ENCODE results near the gene TNFRSF1B.
A peak's percentile ranks its signal among the peaks of the same experiment; 100 is the strongest.

Gene TNFRSF1B

DNA sequence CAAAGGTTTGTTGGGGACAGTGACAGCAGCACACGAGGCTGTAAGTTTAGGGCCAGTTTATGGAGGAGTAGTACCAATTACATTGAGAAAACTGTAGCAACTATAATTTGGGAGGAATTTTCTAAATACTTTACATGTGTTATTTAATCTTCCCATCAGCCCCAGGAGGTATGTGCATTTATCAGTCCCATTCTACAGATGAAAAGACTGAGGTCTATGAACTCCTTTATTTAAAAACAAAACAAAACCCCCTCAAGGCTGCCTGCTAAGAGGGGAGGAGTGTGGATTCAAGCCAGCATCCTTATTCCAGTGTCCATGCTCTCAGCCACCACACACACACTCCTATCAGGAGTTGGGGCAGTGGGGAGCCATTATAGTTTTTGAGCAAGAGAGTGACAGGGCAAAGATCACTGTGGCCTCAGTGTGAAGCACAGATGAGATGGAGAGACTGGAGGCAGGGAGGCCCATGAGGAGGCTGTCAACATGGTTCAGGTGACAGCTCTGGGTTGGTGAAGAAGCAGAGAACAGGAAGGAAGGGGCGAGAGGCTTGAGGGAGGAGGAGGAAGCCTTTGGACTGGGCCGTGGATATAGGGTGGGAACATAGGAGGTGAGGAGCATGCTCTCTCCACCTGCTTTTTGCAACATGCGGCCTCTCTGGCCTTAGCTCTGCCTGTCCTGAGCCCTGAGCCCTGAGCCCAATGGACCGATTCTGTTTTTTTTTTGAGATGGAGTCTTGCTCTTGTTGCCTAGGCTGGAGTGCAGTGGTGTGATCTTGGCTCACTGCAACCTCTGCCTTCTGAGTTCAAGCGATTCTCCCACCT, 9.7 kb downstream of the TNFRSF1B start:
- DNase-seq (ENCODE audit: low spot score) = no peak

DNA sequence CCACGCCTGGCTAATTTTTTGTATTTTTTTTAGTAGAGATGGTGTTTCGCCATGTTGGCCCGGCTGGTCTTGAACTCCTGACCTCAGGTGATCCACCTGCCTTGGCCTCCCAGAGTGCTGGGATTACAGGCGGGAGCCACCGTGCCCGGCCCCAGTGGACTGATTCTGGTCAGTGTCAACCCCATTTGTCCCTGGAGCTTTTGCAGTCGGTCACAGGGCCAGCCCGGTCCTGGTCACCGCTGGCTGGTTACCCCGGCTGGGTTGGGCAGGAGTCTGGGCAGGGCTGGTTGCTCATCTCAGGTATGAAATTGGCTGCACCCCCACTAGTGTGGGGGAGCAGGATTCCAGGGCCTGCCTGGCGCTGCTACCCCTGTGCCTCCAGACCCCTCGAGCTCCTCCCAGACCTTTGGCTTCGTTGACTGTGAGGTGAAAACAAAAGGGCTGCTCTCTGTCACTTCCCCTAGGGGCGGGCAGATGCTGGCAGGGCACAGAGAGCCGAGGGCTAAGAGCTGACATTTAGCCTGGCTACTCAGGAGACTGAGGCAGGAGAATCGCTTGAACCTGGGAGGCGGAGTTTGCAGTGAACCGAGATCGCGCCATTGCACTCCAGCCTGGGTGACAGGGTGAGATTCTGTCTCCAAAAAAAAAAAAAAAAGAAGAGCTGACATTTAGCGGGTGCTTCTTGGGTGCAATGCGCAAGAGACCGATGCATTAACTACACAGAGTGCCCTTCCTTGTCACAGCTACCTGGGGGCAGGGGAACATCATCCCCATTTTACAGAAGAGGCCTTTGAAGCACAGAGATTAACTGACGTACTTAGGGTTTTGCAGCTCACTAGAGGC, 10.6 kb downstream of the TNFRSF1B start:
- no peak for DNase-seq (ENCODE audit: low spot score)

DNA sequence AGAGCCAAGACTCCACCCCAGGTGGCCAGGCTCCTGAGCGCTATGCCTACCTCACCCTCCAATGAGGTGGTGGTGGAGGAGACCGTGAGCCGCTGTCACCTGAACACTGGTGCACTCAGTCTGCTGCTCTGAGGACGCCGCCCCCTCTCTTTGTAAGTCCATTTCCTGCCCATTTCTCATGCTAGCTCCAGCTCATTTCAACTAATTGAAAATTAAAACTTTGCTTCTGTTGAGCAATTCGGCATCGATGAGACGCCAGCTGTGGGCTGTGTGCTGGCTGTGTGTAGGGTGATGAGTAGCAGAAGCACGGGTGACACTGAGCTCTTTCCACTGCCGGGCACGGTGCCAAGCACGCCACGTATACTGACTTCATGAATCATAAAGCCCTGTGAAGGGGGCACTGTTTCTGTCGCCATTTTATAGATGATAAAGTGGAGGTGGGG, 11.2 kb downstream of the TNFRSF1B start:
- peak; percentile 42 for DNase-seq (ENCODE audit: low spot score)

DNA sequence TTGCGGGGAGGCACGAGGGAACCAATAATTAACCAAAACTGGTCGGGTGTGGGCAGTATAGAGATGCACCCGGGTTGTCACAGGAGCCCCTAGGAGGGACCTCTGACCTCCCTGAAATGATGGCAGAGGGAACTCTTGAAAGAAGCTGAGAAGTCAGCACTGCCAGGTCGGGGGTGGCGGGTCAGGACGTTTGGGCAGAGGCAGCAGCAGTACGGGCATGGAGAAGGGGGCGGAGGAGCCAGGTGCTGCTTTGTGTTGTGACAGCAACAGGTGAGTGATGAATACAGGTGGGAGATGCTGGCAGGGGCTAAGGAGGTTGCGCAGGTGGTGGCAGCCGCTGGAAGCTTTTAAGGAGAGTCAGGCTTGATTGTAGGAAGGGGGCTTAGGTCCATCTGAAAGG, 11.7 kb downstream of the TNFRSF1B start:
- no peak for DNase-seq (ENCODE audit: low spot score)

DNA sequence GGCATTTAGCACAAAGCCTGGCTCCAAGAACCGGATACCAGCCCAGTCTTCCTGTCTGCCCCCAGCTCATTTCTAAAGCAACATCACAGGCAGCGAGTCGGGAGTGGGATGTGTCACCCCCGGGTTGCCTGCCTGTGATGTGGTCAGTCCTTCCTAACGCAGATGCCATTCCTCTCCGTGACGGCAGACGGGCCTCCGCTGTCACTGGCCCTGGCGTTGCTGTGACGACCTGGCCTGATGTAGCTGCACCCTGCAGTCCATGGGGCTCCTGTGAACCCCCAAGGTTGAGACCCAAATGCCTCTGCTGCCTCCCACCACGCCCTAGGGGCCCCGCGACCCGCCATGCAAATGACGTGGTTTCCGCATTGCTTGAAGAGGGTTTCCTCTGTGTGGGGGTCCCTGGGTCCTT, 12.3 kb downstream of the TNFRSF1B start:
- no peak for DNase-seq (ENCODE audit: low spot score)

DNA sequence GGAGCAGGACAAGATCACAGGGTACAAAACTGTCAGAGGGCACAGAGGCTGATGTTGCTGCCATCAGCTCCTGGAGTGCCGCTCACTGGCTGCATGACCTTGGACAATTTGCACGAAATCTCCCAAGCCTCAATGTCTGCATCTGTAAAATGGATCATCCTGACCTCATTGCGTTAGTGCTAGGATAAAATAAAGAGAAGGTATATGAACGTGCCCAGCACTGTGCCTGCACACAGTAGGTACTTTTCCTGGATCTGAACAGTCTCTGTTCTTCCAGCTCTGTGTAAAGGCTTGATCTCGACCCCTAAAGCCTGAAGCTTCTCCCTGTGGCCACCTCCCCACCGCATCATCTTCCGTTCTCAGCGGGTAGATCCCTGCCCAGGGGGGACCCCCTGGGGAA, 12.9 kb downstream of the TNFRSF1B start:
- no peak for DNase-seq (ENCODE audit: low spot score)

DNA sequence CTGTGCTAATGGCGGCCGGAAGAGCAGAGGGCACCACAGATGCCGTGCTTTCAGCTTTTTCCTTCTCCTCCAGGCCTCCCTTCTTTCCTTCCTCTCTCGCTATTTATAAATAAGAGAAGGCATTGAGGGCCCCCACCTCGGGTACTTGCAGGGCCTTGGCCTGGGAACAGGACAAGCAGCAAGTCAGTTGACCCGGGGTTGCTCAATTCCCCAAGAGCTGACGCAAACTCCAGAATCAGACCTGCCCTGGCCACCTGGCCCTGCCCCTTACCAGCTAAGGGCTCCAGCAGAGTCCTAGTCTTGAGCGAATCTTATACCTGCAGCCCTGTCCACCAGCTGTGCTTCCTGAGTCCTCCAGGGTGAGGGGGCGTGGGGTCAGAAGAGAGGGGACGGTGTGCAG, 13.5 kb downstream of the TNFRSF1B start:
- DNase-seq (ENCODE audit: low spot score) = peak; percentile 47

DNA sequence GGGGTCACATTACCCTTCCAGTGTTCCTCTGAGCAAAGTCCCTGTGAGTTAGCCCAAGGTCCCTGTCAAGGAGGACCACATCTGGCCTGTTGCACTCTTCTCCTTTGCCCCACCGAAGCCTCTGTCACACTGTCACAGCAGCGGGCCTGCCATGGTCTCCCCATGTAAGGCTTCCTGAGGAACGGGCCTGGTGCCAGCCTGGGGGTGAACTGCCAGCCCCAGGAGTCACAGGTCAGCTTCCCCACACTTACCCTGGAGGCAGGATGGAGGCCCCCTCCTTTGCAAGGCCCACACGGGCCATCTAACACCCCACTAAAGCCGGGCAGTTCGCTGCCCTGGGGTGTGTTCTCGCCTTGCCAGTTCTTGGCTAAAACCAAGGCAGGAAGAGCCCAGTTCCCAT, 14.1 kb downstream of the TNFRSF1B start:
- DNase-seq (ENCODE audit: low spot score) = no peak

DNA sequence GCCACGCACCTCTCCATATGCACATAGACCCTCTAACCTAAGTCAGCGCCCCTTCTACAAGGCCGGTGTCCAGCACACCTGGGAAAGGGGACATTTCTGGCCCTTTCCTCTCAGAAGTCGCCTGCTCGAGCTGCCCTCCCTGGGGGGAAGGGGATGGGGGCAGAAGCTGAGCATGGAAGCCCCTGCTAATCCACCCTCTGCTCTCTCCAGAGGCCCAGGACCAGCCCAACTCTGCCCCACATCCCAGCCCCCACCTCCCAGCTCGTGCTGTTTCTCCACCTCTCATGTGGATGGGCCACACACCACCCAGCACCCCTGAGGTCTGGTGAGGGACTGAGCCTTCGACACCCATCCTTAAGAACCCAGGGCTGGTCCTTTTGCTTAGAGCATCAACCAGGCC, 14.8 kb downstream of the TNFRSF1B start:
- DNase-seq (ENCODE audit: low spot score) = no peak

DNA sequence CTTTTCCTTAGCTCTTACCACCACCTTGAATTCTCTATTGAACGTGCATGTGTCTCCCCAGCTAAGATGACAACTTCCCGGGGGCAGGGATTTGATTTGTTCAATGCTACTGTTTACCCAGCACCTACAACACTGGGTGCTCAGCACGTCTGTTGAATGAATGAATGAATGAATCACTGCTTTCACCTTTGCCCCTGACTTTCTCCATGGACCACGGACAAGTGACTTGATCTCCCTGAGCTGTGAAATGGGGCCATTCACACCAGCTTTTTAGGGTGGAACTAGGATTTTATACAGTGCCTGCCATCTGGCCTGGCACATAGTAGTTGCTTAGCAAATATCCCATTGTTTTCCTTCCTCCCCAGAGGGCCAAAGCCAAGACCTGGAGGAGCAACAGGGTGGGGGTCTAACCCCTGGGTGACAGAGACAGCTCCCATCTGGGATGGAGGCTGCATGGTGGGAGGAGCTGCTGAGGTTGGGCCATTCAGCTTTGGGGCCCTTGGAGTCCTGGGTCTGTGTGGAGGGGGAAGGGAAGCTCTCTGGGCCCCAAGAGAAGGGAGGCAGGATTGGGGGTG, 15.7 kb downstream of the TNFRSF1B start:
- DNase-seq (ENCODE audit: low spot score) = no peak

DNA sequence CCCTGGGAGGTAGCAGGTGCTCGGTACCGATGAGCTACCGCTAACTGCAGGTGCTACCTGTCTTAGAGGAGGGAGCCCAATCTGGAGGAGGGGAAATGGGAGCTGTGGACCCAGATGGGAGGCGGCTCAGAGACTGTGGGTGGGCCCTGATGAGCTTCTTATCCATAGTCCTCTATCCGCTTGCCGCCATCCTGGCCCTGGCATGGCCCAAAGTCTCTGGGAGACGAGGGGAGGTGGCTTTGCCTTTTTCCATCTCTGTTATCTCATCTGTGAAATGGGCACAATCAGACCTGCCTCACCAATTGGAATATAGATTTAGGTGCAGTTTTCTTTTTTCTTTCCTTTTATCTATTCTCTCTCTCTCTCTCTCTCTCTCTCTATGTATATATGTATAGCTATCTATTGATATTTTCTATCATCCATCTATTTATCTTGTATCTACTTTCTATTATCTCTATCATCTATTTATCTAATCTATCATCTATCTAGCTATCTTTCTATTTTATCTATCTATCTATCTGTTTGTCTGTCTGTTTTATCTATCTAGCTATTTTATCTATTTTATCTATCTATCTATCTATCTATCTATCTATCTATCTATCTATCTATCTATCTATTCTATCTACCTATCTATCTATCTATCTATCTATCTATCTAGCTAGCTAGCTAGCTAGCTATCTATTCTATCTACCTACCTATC, 16.5 kb downstream of the TNFRSF1B start:
- no peak for DNase-seq (ENCODE audit: low spot score)

DNA sequence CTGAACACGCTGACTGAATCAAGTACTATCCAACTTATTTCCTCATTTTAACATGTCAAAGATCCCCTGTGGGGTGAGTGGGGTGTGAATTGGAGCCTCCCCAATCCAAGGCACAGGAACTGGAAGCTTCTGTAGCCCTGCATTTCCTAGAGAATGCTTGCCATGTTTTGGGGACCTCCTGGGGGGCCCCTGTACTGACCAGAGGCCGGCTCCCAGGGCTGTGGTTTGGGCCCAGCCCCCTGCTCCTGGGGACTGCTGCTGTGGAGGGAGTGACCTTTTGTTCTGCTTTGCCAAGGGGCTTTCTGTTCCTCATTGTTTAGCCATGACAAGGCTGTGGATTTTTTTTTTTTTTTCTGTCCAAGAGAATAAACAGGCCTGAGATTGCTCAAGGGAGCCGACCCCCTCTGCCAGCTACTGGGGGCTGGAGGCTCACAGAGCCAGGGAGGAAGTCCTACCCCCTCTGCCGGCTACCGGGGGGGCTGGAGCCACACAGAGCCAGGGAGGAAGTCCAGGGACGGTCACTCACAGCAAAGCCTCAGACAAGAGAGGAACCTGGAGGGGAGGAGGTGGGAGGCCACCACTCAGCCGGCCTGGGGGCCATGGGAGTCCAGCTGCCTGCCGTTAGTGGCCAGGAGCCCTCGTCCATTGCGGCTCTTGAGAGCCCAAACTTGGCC, 17.4 kb downstream of the TNFRSF1B start:
- DNase-seq (ENCODE audit: low spot score) = peak; percentile 64

DNA sequence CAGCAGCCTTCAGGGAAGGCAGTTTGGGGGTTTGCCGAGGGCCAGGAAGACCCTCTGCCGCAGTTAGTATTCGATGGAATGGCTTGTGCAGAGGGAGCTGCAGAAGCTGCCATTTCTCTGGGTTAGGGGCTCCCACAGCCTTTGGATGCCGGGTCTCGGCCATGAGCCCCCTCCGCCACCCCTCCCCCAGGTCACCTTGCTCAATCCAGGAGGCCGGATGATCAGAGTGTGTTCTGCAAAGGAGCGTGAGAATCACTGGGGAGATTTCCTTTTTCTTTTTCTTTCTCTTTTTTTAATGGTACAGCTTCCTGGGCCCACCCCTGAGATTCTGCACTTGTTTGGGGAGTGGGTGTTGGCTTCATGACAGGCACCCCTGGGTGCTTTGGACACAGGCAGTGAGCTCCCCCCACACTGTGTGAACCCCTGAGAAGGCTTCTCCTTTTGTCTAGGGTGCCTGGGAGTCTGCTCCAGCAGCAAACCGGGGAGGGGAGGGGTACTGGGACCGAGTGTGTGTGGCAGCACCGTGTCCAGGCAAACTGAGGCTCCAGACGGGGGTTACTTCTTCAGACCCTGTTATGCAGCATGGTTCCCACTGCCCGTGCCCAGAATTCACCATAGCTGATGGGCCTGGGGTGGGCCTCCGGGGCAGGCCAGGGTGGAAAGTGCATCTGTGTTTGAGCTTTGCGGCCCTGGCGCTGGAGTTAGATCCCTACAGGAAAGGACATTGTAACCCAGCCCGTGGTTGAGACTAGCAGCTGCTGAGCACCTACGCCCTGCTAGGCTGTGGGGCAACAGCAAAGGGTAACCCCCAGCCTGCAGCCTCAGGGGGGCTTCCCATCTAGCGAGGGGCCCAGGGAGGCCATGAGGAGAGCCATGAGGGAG, 18.5 kb downstream of the TNFRSF1B start:
- DNase-seq (ENCODE audit: low spot score) = no peak

DNA sequence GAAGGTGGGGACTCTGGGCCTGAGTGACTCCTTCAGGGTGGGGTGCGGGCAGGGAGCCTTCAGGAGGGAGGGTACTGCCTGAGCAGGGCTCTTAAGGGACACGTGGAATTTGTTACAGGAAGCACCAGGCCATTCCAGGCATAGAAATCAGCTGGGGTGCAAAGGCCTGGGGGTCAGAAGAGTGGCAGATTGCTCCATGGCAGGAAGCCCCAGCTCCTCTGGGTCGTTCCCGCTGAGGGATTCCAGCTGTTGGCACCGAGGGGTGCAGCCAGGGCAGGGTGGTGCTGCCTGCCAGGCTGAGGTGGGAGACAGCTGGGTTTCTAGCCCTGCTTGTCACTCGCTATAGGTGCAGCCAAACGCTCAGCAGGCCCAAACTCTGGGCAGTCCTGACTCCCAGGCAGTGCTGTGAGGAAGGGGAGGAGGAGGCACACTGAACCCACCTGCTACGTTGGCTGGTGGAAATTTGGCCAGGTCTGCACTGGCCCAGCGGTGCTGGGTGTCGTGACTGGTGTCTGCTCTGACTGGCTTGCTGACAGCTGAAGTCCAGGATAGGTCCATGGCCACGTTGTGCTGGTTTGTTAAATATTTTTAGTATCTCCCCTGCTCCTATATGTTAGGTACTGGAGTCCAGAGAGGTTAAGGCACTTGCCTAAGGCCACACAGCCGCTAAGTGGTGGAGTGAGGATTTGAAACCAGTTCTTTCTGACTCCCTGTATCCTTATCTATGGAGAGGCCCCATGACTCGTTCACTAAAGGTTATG, 19.3 kb downstream of the TNFRSF1B start:
- DNase-seq (ENCODE audit: low spot score) = no peak

DNA sequence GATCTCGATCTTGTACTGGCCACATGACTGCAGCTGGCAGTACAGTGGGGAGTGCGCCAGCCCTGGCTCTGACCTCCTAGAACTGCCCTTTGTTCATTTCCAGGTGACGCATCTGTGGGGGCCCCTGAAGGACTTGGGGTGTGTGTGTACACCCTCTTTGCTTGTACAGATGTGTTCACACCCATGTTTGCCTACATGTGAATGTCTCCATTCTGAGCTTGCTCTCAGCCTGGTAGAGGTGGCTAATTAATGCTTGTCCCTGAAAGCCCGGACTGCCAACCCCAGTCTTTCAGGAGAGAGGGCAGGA, 19.8 kb downstream of the TNFRSF1B start:
- no peak for DNase-seq (ENCODE audit: low spot score)

DNA sequence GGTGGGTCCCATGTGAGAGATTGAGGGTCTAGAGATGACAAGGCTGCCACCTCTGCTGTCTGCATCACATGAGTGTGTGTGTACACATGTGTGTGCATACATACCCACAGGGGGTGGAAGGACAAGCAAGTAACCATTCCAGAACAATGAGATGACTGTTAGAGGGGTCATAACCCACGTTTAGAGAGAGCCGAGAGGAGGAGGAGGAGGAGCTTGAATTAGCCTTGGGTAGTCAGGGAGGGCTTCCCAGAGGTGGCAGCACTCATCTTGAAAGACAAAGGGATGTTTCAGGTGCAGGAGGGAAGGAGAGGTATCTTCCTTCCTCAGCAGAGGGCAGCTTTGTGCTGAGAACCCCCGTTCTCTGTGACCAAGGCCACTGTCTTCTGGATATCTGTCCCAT, 21.3 kb downstream of the TNFRSF1B start:
- DNase-seq (ENCODE audit: low spot score) = no peak

DNA sequence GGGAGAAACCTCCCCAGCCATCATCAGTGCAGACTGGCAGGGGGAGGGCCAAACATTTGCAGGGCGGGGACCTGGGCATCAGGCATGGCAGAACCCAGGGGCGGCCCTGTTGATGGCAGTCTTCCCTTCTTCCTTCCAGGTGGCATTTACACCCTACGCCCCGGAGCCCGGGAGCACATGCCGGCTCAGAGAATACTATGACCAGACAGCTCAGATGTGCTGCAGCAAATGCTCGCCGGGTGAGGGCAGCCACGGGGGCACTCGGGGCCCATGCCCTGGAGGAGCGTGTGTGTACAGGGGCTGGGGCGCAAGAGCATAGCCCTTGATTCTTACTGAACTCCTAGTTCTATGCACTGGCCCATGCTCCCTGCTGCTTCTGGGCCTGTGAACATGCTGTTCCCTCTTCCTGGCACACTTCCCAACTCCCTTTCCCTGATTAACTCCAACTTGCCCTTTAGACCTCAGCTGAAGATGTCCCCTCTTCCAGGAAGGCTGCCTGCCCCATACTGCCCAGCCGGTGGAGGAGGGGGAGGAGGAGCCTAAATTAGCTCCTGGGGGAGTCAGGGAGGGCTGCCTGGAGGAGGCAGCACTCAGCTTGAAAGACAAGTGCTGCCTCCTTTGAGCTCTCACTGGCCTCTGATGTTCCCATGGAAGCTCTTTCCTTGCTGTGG, 22.0 kb downstream of the TNFRSF1B start:
- no peak for DNase-seq (ENCODE audit: low spot score)

DNA sequence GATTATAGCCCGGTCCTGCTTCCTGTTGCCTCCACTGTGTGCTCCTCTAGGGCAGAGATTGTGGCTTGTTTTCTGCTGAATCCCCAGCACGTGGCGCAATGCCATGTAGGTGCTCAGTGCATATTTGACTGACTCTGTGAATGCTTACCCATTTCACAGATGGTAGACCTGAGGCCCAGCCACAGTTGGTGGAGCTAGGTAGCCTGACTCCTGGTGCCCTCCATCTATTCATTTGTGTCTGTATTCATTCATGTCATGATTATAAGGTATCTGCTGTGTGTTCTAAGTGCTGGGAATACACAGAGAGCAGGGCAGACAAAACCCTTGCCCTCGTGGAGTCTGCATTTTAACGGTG, 22.5 kb downstream of the TNFRSF1B start:
- no peak for DNase-seq (ENCODE audit: low spot score)

DNA sequence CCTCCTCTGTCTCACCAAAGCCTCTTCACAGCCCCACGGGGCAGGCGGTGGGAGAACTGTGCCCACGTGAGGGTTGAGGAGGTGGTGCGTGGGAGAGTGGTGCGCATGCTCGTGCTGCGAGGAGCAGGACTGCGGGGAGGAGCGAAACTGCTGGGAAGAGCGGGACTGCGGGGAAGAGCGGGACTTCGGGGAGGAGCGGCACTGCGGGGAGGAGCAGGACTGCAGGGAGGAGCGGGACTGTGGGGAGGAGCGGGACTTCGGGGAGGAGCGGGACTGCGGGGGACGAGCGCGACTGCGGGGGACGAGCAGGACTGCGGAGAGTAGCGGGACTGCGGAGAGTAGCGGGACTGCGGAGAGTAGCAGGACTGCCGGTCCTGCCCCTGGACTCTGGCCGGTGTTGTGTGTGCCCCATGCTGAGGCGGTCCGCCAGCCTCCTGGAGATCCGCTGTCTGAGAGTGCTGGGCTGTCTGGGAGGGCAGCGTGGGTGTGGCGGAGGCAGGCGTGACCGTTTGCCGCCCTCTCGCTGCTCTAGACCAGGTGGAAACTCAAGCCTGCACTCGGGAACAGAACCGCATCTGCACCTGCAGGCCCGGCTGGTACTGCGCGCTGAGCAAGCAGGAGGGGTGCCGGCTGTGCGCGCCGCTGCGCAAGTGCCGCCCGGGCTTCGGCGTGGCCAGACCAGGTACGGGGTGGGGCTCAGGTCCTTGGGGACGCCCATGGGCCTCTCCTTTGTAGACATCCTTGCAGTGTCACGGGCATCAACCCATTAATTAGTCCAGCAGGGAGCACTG, 24.6 kb downstream of the TNFRSF1B start:
- DNase-seq (ENCODE audit: low spot score) = peak; percentile 39
